Measurements from ENCODE around the gene ADNP2. TPM values are rescaled to one million over a fixed set of nuclear protein-coding genes. Genes with fewer than 3 reads are reported as not detected.

Gene ADNP2
- total RNA-seq, 1 experiment from 2014 or later: 14.3 TPM

GRCh38 chr18:80183273-80184050, 74.4 kb downstream of the ADNP2 start:
- no peak for TF ChIP-seq CTCF (IDR thresholded peaks at IDR 0.05; ENCODE audit: unreplicated experiment)
- Mint-ChIP-seq H3K27ac (ENCODE audit: unreplicated experiment) (no peak overlapping the region), H3K27me3 (ENCODE audit: unreplicated experiment) (no peaks in the 10 kb centered on the region), H3K4me3 (ENCODE audit: low read depth, unreplicated experiment) (no peak overlapping the region), H3K36me3 (ENCODE audit: insufficient read depth, unreplicated experiment) (no peaks in the 10 kb centered on the region), H3K9me3 (ENCODE audit: low read depth, unreplicated experiment) (no peaks in the 10 kb centered on the region), H3K4me1 (ENCODE audit: low read depth, unreplicated experiment) (no peaks in the 10 kb centered on the region)
- intact Hi-C loops (cut with micrococcal nuclease; ENCODE audit: unreplicated experiment): no loop called here
- no peak for DNase-seq
- CTCF ChIA-PET: no interaction called here
- no TSS peak for BruUV-seq (replicated peaks)

GRCh38 chr18:80184243-80184772, 75.2 kb downstream of the ADNP2 start:
- intact Hi-C loops (cut with micrococcal nuclease; ENCODE audit: unreplicated experiment): no loop called here
- Mint-ChIP-seq H3K9me3 (ENCODE audit: low read depth, unreplicated experiment) (no peaks in the 10 kb centered on the region), H3K27me3 (ENCODE audit: unreplicated experiment) (no peaks in the 10 kb centered on the region), H3K36me3 (ENCODE audit: insufficient read depth, unreplicated experiment) (no peaks in the 10 kb centered on the region), H3K4me1 (ENCODE audit: low read depth, unreplicated experiment) (no peaks in the 10 kb centered on the region), H3K27ac (ENCODE audit: unreplicated experiment) (no peak overlapping the region), H3K4me3 (ENCODE audit: low read depth, unreplicated experiment) (no peak overlapping the region)
- no peak for DNase-seq
- no peak for TF ChIP-seq CTCF (IDR thresholded peaks at IDR 0.05; ENCODE audit: unreplicated experiment)
- no TSS peak for BruUV-seq (replicated peaks)
- CTCF ChIA-PET: no interaction called here

DNA sequence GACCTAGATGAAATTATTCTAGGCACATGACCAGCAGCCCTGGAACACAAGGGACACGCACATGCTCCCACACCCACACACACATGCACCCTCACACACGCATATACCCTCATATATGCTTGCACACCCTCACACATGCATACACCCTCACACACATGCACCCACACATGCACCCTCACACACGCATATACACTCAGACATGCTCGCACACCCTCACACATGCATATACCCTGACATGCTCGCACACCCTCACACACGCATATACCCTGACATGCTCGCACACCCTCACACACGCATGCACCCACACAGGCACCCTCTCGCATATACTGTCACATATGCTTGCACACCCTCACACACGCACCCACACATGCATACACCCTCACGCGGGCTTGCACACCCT, 76.5 kb downstream of the ADNP2 start:
- no peak for TF ChIP-seq CTCF (IDR thresholded peaks at IDR 0.05; ENCODE audit: unreplicated experiment)
- H3K27me3 Mint-ChIP-seq (ENCODE audit: unreplicated experiment): no peaks in the 10 kb centered on the region
- DNase-seq: no peak
- H3K4me1 Mint-ChIP-seq (ENCODE audit: low read depth, unreplicated experiment): no peaks in the 10 kb centered on the region
- H3K9me3 Mint-ChIP-seq (ENCODE audit: low read depth, unreplicated experiment): no peaks in the 10 kb centered on the region
- no peaks in the 10 kb centered on the region for H3K36me3 Mint-ChIP-seq (ENCODE audit: insufficient read depth, unreplicated experiment)
- H3K27ac Mint-ChIP-seq (ENCODE audit: unreplicated experiment): no peak overlapping the region
- no TSS peak for BruUV-seq (replicated peaks)
- H3K4me3 Mint-ChIP-seq (ENCODE audit: low read depth, unreplicated experiment): no peak overlapping the region
- CTCF ChIA-PET: no interaction called here
- intact Hi-C loops (cut with micrococcal nuclease; ENCODE audit: unreplicated experiment): no loop called here

DNA sequence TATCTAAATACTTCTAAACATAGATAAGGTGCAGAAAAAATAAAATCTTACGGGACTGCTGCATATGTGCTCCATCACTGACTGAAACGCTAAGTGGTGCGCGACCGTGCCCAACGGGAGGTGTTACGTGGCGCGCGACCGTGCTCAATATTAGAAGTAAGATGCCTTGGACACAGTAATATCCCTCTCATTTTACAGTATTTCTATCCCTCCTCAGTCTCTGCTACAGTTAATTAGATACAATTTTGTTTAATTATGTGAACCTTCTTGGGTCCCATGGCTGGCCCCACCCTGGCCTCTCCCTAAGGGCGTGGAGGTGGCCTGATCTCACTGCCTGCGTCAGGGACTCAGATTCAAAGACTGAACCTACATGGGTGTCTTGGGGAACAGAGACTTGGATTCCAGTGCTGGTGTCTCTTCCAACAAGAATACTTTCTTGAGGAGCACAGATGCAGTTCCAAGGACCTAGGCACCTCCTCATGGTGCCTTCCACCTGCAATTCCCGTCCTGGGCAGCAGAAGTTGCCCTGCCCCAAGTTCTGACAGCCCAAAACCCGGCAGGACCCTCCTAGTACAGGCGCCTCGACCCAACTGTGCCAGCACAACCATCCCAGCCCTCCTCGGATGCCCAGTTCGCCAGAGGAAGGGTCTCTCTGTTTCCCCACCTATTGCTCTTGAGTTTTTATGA, 79.0 kb downstream of the ADNP2 start:
- no peak overlapping the region for H3K4me3 Mint-ChIP-seq (ENCODE audit: low read depth, unreplicated experiment)
- no TSS peak for BruUV-seq (replicated peaks)
- H3K27me3 Mint-ChIP-seq (ENCODE audit: unreplicated experiment): no peaks in the 10 kb centered on the region
- CTCF ChIA-PET: no interaction called here
- no peak overlapping the region for H3K27ac Mint-ChIP-seq (ENCODE audit: unreplicated experiment)
- no peaks in the 10 kb centered on the region for H3K4me1 Mint-ChIP-seq (ENCODE audit: low read depth, unreplicated experiment)
- no peak for TF ChIP-seq CTCF (IDR thresholded peaks at IDR 0.05; ENCODE audit: unreplicated experiment)
- no peak for DNase-seq
- no peaks in the 10 kb centered on the region for H3K36me3 Mint-ChIP-seq (ENCODE audit: insufficient read depth, unreplicated experiment)
- intact Hi-C loops (cut with micrococcal nuclease; ENCODE audit: unreplicated experiment): no loop called here
- H3K9me3 Mint-ChIP-seq (ENCODE audit: low read depth, unreplicated experiment): no peaks in the 10 kb centered on the region
